22Rv1 (cell line): Measurements from ENCODE around the gene GLYR1.
A peak's percentile ranks its signal among the peaks of the same experiment; 100 is the strongest.

Experiments used
- H3K27ac ChIP-seq: fragments of 450-650 bp; 2 replicates; pipeline ENCODE4 v1.5.1; 2017
- CTCF ChIP-seq: fragments of 450-650 bp; IDR thresholded peaks from 2 replicates; pipeline ENCODE4 v1.5.1; 2017; ENCODE audit warnings: mild to moderate bottlenecking
- ZFX ChIP-seq: fragments of 450-650 bp; IDR thresholded peaks from 2 replicates; pipeline ENCODE4 v1.6.1; 2017; ENCODE audit warnings: antibody characterized with exemption, borderline replicate concordance

Gene GLYR1

GRCh38 chr16:4795181-4795827, 51.8 kb downstream of the GLYR1 start, which contains the start of gene SMIM22:
SMIM22 (plus strand) TSS chr16:4795369; CDS start chr16:4795735, 366 bp downstream.
- H3K27ac ChIP-seq: no peak within 1 kb of the TSS
- TF ChIP-seq CTCF (no peak), ZFX (no peak)

- H3K27ac ChIP-seq: no peak overlapping the region
- TF ChIP-seq ZFX (no peak), CTCF (no peak)
Measured at GRCh38 chr16:4792951-4793513, 54.1 kb downstream of the GLYR1 start.

GRCh38 chr16:4790871-4791270, 56.2 kb downstream of the GLYR1 start:
- no peak overlapping the region for H3K27ac ChIP-seq
- TF ChIP-seq CTCF: no peak
- TF ChIP-seq ZFX: no peak

GRCh38 chr16:4790261-4790660, 56.8 kb downstream of the GLYR1 start:
- TF ChIP-seq CTCF: no peak
- TF ChIP-seq ZFX: no peak
- H3K27ac ChIP-seq: no peak overlapping the region

- TF ChIP-seq ZFX: no peak
- no peak for TF ChIP-seq CTCF
Measured at GRCh38 chr16:4788910-4789309, 58.2 kb downstream of the GLYR1 start.

GRCh38 chr16:4788489-4788889, 58.6 kb downstream of the GLYR1 start:
- peak overlapping the region; percentile 29; the same call in 1 of the 2 replicates for H3K27ac ChIP-seq

More at GRCh38 chr16:4788910-4789309, 58.2 kb downstream of the GLYR1 start:
- H3K27ac ChIP-seq: peak overlapping the region; percentile 29; the same call in 1 of the 2 replicates

More at GRCh38 chr16:4788489-4788889, 58.6 kb downstream of the GLYR1 start:
- TF ChIP-seq CTCF: no peak
- no peak for TF ChIP-seq ZFX
